GM18861 (cell line): ENCODE results near the gene ELL2.
A peak's percentile ranks its signal among the peaks of the same experiment; 100 is the strongest.

Experiments used
- ATAC-seq: cut with Tn5 transposase; IDR thresholded peaks from one replicate; pipeline ENCODE4 v1.9.1; 2021; ENCODE audit not compliant: unreplicated experiment

The ELL2 gene

GRCh38 chr5:95961617-95962474 is at the start of gene ELL2:
Gene ELL2, minus strand, starts transcription at chr5:95961851. Its CDS starts 130 bp downstream, at chr5:95961721.
- peak; percentile 89 for ATAC-seq

- no peak for ATAC-seq
Measured at GRCh38 chr5:96008987-96009647, 47.5 kb upstream of the ELL2 start.

- no peak for ATAC-seq
Measured at GRCh38 chr5:96008487-96008886, 46.8 kb upstream of the ELL2 start.

- ATAC-seq, result no peak
Measured at GRCh38 chr5:96007051-96007450, 45.4 kb upstream of the ELL2 start.

GRCh38 chr5:96006291-96006690 is 44.6 kb upstream of the ELL2 start:
- no peak for ATAC-seq

- ATAC-seq, result no peak
Measured at GRCh38 chr5:96004754-96005153, 43.1 kb upstream of the ELL2 start.

GRCh38 chr5:96004087-96004486 is 42.4 kb upstream of the ELL2 start:
- no peak for ATAC-seq

GRCh38 chr5:96001262-96001661 is 39.6 kb upstream of the ELL2 start:
- ATAC-seq, result no peak

GRCh38 chr5:96000308-96000707 is 38.7 kb upstream of the ELL2 start:
- no peak for ATAC-seq

GRCh38 chr5:95996904-95997723 is 35.5 kb upstream of the ELL2 start:
- no peak for ATAC-seq

GRCh38 chr5:95995962-95996489 is 34.4 kb upstream of the ELL2 start:
- no peak for ATAC-seq

GRCh38 chr5:95993776-95994175 is 32.1 kb upstream of the ELL2 start:
- ATAC-seq, result no peak

GRCh38 chr5:95993266-95993665 is 31.6 kb upstream of the ELL2 start:
- no peak for ATAC-seq

- no peak for ATAC-seq
Measured at GRCh38 chr5:95989283-95990048, 27.8 kb upstream of the ELL2 start.

- ATAC-seq, result no peak
Measured at GRCh38 chr5:95988877-95989276, 27.2 kb upstream of the ELL2 start.

- no peak for ATAC-seq
Measured at GRCh38 chr5:95988094-95988493, 26.4 kb upstream of the ELL2 start.

GRCh38 chr5:95986937-95987520 is 25.4 kb upstream of the ELL2 start:
- ATAC-seq, result no peak

- ATAC-seq, result no peak
Measured at GRCh38 chr5:95986001-95986400, 24.4 kb upstream of the ELL2 start.

- no peak for ATAC-seq
Measured at GRCh38 chr5:95985249-95985648, 23.6 kb upstream of the ELL2 start.

- no peak for ATAC-seq
Measured at GRCh38 chr5:95984287-95984938, 22.8 kb upstream of the ELL2 start.
